Colonic mucosa (tissue), 4 donors: ENCODE results near the gene SYT12. TPM values are rescaled to one million over a fixed set of nuclear protein-coding genes. Genes with fewer than 3 reads are reported as not detected.

Source experiments
- DNase-seq: peaks from one replicate; pipeline ENCODE4 v3.0.0-alpha.2; 2020
- H3K27ac ChIP-seq: fragments of 200-600 bp; one replicate; pipeline ENCODE4 v1.8.0; 2021
- H3K27me3 ChIP-seq: fragments of 200-600 bp; one replicate; pipeline ENCODE4 v1.8.0; 2021
- H3K36me3 ChIP-seq: fragments of 200-600 bp; one replicate; pipeline ENCODE4 v1.8.0; 2021
- H3K4me1 ChIP-seq: fragments of 200-600 bp; one replicate; pipeline ENCODE4 v1.8.0; 2021; ENCODE audit warnings: mild to moderate bottlenecking
- H3K4me3 ChIP-seq: fragments of 200-600 bp; one replicate; pipeline ENCODE4 v1.8.0; 2021
- H3K9ac ChIP-seq, 2 donors: one replicate each; pipeline ENCODE4 v1.7.0; 2013; ENCODE audit warnings: control low read depth in 2 of 2, low read depth in 2 of 2, low read length in 2 of 2
- H3K9me3 ChIP-seq: fragments of 200-600 bp; one replicate; pipeline ENCODE4 v1.8.0; 2021
- CTCF ChIP-seq: fragments of 200-600 bp; IDR thresholded peaks from one replicate; pipeline ENCODE4 v1.8.0; 2022; ENCODE audit warnings: antibody characterized with exemption, mild to moderate bottlenecking
- intact Hi-C: fragments of 100-400 bp; cut with DNase I; formaldehyde crosslinking; loops from one replicate; pipeline ENCODE4 v1.14.1; 2022
- total RNA-seq, 2 donors: library from RNA; stranded (reverse); fragmentation: NEBNext Ultra II Directional in 1 of 2; extraction: Animal tissue kit (Norgen Biotek cat#: 25700) in 1 of 2; gene quantifications; one replicate each; pipeline ENCODE4 v1.2.1, GENCODE V29; 2021
- donor health status: healthy.
- donor health status: DM: no; HTN: no; CAD: no.
- donor health status: DM: no; HTN: no; CAD: no.

SYT12 gene
- 1 to 10 TPM in 1 of 2 donors, under 1 TPM in 1; 0.29 to 3.4 TPM for total RNA-seq

- H3K4me3 ChIP-seq = peak within 1 kb of the TSS; percentile 24
- no peak within 1 kb of the TSS for H3K27ac ChIP-seq
- H3K27me3 ChIP-seq = peaks cover 22% of the 10 kb centered on the region
- H3K36me3 ChIP-seq = no peaks in the 10 kb centered on the region
- H3K4me1 ChIP-seq = peaks cover 6% of the 10 kb centered on the region
- intact Hi-C loops = no loop called here
- no peak for DNase-seq
- H3K9me3 ChIP-seq = no peaks in the 10 kb centered on the region
- H3K9ac ChIP-seq = peak within 1 kb of the TSS in 1 of 2 donors; percentile 35
- no peak for TF ChIP-seq CTCF
Observed at GRCh38 chr11:67022961-67023956, at the start of gene SYT12. Gene SYT12 (plus strand): TSS chr11:67023134. CDS start chr11:67030145, 7,011 bp downstream.

GRCh38 chr11:66973956-66974580 is 48.9 kb upstream of the SYT12 start:
- TF ChIP-seq CTCF = no peak
- Histone ChIP-seq H3K27me3 (no peaks in the 10 kb centered on the region), H3K36me3 (no peaks in the 10 kb centered on the region), H3K27ac (no peak overlapping the region), H3K9me3 (no peaks in the 10 kb centered on the region), H3K4me1 (no peaks in the 10 kb centered on the region), H3K9ac (no peak overlapping the region), H3K4me3 (no peak overlapping the region)
- no peak for DNase-seq
- intact Hi-C loops = no loop called here

GRCh38 chr11:66974724-66975404 is 48.1 kb upstream of the SYT12 start, which contains the start of gene C11orf86:
Gene C11orf86 (plus strand): TSS chr11:66975304. CDS start chr11:66975363, 59 bp downstream.
- H3K9ac ChIP-seq = peak within 1 kb of the TSS in 1 of 2 donors; percentile 42
- H3K4me1 ChIP-seq = no peaks in the 10 kb centered on the region
- peak within 1 kb of the TSS; percentile 32 for H3K27ac ChIP-seq
- H3K36me3 ChIP-seq = no peaks in the 10 kb centered on the region
- H3K27me3 ChIP-seq = no peaks in the 10 kb centered on the region
- TF ChIP-seq CTCF = no peak
- no peaks in the 10 kb centered on the region for H3K9me3 ChIP-seq
- intact Hi-C loops = no loop called here
- peak; percentile 63 for DNase-seq
- H3K4me3 ChIP-seq = peak within 1 kb of the TSS; percentile 11

- H3K9me3 ChIP-seq = no peaks in the 10 kb centered on the region
- no peaks in the 10 kb centered on the region for H3K4me1 ChIP-seq
- intact Hi-C loops = no loop called here
- peak overlapping the region; percentile 11 for H3K4me3 ChIP-seq
- H3K27me3 ChIP-seq = no peaks in the 10 kb centered on the region
- peak overlapping the region; percentile 32 for H3K27ac ChIP-seq
- no peak for DNase-seq
- H3K36me3 ChIP-seq = no peaks in the 10 kb centered on the region
- TF ChIP-seq CTCF = no peak
- H3K9ac ChIP-seq = peak overlapping the region in 1 of 2 donors; percentile 42
Observed at GRCh38 chr11:66975405-66976027, 47.4 kb upstream of the SYT12 start.

- H3K9ac ChIP-seq = no peak overlapping the region
- H3K36me3 ChIP-seq = no peaks in the 10 kb centered on the region
- H3K4me3 ChIP-seq = peak overlapping the region; percentile 11
- DNase-seq = no peak
- H3K27ac ChIP-seq = no peak overlapping the region
- H3K27me3 ChIP-seq = no peaks in the 10 kb centered on the region
- no peaks in the 10 kb centered on the region for H3K9me3 ChIP-seq
- intact Hi-C loops = no loop called here
- peak; percentile 27 for TF ChIP-seq CTCF
- H3K4me1 ChIP-seq = no peaks in the 10 kb centered on the region
Observed at GRCh38 chr11:66976028-66976467, 46.9 kb upstream of the SYT12 start.
